Inferior parietal cortex (tissue), 1 donor: ENCODE data around the gene PGP.

Source experiments
- DNase-seq: peaks from one replicate; pipeline ENCODE4 v3.0.0-alpha.2; 2016; ENCODE audit errors: extremely low spot score

Gene PGP

GRCh38 chr16:2183671-2184070 is 31.0 kb downstream of the PGP start:
- DNase-seq: no peak

DNA sequence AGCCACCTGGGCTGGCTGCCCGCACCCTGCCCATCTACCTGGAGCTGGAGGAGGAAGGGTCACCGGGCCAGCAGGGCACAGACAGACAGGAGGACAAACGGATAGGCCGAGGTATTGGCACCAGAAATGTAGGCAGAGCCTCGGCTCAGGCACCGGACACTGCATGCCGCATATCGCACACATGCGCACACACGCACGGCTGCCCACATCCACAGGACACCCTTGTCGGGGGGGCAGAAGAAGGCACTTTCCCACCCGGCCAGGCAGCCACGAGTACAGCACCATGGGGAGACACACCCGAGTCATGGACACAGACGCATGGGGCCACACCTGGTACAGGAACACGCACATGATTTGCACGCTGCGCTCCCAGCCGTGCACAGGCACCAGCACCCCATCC is 32.7 kb downstream of the PGP start:
- no peak for DNase-seq

GRCh38 chr16:2180962-2181923 is 33.4 kb downstream of the PGP start:
- DNase-seq: no peak

DNA sequence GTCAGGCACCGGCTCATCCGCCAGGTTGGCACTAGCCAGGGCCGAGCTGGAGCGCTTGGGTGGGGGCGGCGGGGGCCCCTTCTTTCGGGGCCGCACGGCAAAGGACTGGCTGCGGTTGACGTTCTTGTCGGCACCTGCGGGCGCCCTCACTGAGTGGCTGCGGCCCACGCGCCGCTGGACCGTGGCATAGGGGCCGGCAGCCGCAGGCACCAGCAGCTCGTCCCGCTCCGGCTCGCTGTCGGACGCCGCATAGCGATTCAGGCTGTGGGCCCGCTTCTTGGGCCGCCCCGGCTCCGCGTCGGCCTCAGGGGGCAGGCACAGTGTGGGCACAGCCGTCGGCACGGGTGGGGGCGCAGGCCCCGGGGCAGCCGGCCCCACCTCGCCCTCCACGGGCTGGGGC is 34.2 kb downstream of the PGP start:
- DNase-seq: no peak

- no peak for DNase-seq
Observed at GRCh38 chr16:2179576-2179975, 35.1 kb downstream of the PGP start.

DNA sequence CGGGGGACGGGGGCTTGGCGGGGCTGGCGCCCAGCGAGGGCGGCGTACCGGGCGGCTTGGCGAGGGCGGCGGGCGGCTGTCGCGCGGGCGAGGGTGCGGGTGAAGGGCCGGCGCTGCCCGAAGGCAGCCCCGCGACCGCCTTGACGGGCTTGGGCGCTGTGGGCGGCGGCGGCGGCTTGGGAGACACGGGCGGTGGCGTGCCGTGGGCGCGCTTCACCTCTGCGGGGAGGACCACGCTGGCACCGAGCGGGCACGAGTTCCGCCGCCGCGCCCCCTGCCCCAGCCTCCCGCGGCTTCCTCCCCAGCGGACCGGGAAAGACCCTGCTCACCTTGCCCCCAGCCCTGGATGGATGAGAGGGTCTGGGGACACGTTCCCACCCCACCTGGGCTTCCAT is 35.5 kb downstream of the PGP start:
- DNase-seq: no peak

DNA sequence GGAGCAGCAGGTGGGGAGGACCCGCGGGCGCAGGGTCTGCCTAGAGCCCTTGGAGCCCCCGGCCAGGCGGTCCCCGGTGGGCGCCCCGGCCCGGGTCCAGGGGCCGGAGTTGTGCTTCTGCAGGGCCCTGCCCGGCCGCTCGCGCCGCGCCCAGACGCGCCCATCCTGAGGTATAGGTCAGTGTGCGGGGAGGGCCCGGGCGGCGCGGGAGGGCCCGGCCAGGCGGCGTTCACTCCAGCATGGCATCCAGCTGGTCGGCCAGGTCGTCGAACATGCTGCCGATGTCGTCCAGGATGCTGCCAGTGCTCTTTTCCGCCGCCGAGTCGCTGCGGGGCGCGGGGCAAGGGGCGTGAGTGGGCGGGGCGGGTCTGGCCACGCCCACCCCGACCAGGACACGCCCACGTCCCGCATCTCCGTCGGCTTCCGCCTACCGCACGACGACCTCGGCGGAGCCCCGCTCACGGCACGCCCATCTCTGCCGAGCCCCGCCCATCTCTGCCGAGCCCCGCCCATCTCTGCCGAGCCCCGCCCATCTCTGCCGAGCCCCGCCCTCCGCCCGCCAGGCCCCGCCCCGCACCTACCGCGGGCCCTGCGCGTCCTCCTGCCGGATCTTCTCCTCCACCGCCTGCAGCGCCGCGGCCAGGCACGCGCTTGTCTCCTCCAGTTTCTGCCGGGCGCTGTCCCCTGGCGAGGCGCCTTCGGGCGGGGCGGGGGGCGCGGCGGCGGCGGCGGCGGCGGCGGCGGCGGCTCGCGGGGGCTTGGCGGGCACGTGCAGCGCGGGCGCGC is 36.1 kb downstream of the PGP start:
- DNase-seq: no peak

DNA sequence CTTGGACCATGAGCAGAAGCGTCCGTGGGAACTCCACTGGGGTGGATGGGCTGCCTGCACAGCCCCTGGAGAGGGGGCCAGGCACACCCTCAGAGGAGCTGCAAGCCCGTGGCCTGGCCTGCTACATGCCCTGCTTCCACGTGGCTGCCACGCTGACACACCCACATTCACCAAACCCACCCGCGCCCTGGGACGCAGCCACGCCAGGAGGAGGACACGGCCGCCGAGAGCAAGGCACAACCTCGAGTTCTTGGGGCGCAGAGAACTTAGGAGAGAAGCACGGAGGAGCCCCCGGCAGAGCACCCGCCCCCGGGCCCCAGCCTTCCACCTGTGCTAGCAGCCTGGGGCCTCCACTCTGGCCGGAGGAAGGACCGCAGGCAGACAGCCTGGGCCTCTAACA is 37.1 kb downstream of the PGP start:
- no peak for DNase-seq

DNA sequence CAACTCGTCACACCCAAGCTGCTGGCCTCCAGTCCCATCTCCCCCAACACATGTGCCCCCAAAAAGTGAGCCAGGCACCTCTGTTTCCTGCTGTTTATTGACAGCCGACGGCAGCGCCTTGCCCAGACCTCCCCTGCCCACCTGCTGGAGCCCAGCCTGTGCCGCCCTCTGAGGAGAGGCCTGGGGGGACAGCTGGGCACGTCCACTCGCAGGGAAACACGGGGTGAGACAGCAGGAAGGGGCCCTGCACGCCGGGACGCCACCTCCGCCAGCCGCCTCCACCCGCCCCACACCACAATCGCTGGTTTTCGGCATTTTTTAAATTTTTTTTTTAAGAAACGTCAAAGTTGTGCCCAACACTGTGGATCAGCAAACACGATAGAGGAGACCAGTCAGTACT is 37.5 kb downstream of the PGP start:
- DNase-seq: no peak

- DNase-seq: no peak
Observed at GRCh38 chr16:2176047-2176446, 38.6 kb downstream of the PGP start.

DNA sequence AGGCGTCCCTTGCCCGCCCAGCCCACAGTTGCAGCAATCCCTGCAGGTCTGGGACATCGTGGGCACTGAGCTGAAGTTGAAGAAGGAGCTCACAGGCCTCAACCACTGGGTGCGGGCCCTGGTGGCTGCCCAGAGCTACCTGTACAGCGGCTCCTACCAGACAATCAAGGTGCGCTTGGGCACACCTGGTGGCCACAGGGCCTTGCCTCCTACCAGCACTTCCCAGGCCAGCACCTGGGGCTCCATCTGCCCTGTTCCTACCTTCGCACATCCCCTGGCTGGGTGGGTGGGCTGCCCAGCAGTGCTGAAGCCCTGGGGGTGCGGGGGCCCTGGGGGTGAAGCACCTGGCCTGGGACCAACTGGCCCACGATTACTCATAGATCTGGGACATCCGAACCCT is 39.2 kb downstream of the PGP start:
- no peak for DNase-seq

- no peak for DNase-seq
Observed at GRCh38 chr16:2174396-2175131, 40.1 kb downstream of the PGP start.

GRCh38 chr16:2173916-2174315 is 40.7 kb downstream of the PGP start:
- no peak for DNase-seq

GRCh38 chr16:2173366-2173765 is 41.3 kb downstream of the PGP start:
- DNase-seq: no peak

DNA sequence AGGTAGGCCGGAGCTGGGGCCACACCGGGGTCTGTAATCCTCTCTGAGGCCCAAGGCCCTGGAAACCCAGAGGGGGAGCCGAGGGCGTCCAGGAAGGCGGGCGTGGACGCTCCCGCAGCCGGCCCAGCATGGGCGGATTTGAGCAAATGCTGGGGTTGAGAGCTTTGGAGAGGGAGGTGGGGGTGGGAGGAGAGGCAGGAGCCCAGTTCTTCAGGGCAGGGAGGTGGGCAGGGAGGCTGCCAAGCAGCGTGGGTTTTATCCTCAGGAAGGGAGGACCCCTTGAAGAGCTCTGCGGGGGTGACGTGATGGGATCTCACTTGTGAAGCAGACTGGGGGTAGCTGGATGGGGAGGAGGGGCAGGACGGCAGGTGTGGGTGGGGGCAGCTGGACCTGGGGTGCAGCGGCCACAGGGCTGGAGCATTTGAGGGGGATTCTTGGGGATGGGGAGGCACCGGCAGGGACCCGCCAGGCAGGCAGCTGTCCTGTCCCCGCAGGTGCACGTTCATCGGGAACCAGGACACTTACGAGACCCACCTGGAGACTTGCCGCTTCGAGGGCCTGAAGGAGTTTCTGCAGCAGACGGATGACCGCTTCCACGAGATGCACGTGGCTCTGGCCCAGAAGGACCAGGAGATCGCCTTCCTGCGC is 41.8 kb downstream of the PGP start:
- no peak for DNase-seq

DNA sequence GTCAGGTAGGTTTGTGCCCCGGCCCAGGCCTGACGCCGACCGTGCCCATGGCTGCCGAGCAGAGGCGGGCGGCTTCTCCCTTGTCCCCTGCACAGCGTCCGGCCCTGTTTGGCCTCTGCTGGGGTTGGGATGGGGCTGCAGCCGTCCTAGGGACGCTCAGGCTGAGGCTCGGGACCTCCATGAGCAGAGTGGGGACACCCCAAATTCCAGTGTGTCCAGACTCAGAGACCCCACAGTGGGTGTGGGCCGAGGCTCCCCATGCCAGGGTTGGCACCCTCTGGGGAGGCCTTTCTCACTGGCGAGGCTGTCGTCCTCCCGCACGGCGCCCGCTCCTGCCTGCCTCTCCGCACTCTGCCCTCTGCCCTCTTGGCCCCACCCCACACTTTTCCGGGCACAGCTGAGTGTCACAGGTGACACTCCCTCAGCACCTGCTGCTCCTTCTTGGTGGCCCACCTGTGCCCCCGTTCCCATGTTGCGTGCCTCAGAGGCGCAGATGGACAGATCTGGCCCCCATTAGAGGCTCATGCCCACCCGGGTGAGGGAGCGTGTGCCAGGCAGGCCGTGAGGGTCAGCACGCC is 43.0 kb downstream of the PGP start:
- DNase-seq: no peak

DNA sequence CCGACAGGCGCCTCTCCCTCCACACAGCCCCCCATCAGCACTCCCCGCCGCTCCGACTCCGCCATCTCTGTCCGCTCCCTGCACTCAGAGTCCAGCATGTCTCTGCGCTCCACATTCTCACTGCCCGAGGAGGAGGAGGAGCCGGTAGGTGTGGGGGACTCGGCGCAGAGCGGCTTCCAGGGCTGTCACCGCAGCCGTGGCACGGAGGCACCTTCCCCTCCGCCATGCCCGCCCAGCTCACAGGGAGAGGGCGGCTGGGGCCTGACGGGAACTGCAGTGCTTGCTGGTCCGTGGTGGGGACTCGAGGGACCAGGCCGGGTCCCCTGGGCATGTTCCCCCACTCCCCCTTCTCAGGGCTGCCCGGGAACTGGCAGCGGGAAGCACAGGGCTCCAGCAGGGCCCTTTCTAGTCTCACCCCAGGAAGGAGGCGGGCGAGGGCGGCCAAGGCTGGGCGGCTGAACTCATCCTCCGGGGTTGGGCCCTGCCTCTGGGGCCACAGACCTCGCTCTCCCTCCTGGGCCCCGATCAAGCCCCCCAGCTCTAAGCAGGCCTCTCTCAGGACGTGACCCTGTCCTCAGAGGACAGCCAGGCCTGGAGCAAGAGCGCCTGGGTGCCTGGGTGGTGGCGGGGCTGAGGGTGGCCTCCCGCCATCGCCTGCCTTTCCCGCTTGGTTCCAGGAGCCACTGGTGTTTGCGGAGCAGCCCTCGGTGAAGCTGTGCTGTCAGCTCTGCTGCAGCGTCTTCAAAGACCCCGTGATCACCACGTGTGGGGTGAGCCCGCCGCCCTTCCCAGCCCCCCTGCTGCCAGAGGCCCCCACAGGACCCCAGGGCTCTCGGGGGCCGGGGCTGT is 43.8 kb downstream of the PGP start:
- DNase-seq: no peak

- DNase-seq: no peak
Observed at GRCh38 chr16:2170080-2170479, 44.6 kb downstream of the PGP start.

DNA sequence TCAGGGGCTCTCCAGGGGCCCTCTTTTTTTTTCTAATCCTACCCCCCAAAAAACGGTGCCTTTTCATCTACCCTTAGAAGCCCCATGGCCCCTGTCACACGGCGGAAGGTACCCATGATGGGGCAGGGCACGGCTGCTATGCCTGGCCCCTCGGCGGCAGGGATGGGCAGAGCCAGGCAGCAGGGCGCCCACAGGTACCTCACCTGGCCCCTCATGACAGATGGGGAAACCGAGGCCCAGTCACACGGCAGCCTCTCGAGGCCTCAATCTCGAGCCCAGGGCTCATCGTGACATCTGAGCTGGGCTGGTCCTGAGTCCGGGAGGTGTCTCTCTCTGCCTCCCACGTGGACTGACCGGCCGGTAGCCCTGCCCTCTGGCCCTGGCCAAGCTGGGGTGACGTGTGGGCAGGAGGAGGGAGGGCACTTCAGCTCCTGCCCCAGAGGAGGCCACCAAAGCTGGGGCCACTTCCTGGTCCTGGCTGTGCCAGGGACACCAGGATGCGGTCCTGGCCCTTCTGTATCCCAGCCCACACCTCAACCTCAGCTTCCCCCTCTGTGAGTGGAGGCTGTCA is 47.5 kb downstream of the PGP start:
- DNase-seq: no peak
